DMS79 (cell line): ENCODE measurements around the gene CD1C.
"Not testable (repeated sequence)": the region's sequence is repeated elsewhere in the genome, so short reads cannot be mapped to it uniquely, and the experiment has no call there.

Experiments
- DNase-seq: peaks from one replicate; lab custom pipeline; 2025; lab: John Stamatoyannopoulos, UW

CD1C gene

DNA sequence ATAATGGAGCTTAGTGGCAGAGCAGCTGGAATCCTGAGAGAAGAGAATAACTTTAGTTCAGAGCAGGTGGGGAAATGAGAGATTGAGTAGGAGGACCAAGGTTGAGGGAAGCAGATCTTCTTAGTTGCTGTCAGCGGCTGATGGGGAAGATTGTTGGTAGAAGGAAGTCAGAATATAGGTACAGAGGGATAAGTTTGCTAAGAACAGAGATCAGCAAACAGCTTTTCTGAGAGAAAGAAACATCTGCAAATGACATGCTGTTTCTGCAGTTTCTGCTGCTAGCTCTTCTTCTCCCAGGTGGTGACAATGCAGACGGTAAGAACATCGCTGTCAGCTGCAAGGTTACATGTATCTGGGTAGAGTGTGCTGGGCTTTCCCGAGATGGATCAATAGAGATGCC, at the start of gene CD1C:
Gene CD1C, plus strand, starts transcription at position 113 of the 400 bp plus-strand sequence. Its CDS starts 142 bp downstream, at position 255.
- DNase-seq = no peak

- DNase-seq = no peak
Observed at GRCh38 chr1:158246650-158247049, 43.1 kb upstream of the CD1C start.

- no peak for DNase-seq
Observed at GRCh38 chr1:158248118-158248517, 41.6 kb upstream of the CD1C start.

GRCh38 chr1:158248771-158249170, 41.0 kb upstream of the CD1C start:
- DNase-seq = no peak

DNA sequence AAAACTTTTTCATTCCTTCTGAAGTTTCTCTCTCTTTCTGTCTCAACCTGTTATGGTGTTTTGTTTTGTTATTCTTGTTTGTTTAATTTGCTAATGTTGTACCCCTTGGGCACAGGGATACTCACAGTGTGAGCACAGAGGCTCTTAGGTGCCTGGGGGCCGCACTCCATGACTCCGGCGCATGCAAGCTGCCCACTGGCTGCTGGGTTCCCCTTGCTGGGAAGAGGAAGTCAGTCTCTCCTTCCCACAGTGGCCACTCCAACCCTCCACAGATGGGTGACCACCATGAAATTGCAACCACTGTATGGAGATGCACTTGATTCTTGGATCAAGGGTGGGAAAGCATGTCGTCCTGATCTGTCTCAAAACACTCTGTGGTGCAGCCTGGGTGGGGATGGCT, 40.1 kb upstream of the CD1C start:
- DNase-seq = no peak

GRCh38 chr1:158251163-158251562, 38.6 kb upstream of the CD1C start:
- no peak for DNase-seq

DNA sequence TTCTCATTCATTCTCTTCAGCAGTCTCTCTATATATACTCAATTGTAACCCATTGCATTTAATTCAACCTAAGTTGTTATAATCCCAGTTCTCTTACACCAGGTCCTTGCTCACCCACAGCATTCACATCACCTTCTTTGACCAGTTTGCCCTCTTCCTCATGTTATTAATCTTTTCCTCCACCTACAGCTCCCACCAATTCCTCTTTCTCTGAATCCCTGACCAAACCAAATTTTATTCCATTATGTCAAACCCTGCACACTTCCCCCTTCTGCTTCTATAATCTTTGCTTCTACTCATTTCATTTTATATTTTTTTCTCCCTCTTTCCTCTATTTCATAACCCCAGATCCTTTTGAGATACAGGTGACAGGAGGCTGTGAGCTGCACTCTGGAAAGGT, 34.1 kb upstream of the CD1C start:
- no peak for DNase-seq

DNA sequence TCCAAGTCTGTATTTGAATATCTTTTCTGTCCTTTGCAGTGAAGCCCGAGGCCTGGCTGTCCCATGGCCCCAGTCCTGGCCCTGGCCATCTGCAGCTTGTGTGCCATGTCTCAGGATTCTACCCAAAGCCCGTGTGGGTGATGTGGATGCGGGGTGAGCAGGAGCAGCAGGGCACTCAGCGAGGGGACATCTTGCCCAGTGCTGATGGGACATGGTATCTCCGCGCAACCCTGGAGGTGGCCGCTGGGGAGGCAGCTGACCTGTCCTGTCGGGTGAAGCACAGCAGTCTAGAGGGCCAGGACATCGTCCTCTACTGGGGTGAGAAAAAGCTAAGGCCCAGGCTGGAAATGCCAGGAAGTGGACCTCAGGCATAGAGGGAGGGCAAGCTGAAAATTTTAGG, 33.0 kb upstream of the CD1C start:
- not testable (repeated sequence) for DNase-seq

GRCh38 chr1:158257888-158258287, 31.8 kb upstream of the CD1C start:
- DNase-seq = no peak

DNA sequence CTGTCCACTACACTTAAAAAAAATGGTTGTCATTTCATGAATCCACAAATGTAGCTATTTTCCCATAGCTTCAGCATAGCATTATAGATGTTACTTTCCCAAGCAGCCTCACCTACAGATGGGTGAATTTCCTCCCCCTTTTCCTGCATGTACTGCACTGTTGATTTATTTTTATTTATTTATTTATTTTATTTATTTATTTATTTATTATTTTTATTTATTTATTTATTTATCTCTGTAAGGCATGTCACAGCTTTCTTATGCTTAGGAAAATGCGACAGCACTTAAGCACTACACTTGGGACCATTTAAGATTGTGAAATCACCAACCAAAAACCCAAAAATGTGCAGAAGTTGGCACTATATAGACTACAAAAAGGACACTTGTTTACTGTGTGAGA, 30.6 kb upstream of the CD1C start:
- no peak for DNase-seq

- no peak for DNase-seq
Observed at GRCh38 chr1:158272681-158273080, 17.0 kb upstream of the CD1C start.

- no peak for DNase-seq
Observed at GRCh38 chr1:158274797-158275196, 14.9 kb upstream of the CD1C start.

- DNase-seq = not testable (repeated sequence)
Observed at GRCh38 chr1:158282421-158282820, 7.3 kb upstream of the CD1C start.

DNA sequence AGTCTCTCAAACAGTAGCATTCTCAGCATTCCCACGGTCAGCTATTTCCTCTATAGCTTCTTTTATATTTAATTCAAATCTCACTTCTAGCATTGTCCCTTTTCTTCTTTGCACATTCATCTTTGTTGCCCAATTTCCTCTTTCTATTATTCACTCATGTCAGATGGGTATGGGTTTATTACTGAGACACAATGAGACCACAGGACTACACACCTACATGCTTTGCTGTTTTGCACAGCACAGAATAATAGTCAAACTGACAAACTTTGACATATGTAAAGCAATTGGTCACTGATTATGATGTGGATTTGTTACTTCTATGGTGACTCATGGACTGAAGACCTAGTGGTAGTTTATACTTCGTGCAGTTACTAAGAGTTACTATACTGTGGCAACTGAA, 5.8 kb upstream of the CD1C start:
- no peak for DNase-seq

GRCh38 chr1:158285756-158286241, 3.9 kb upstream of the CD1C start:
- no peak for DNase-seq

DNA sequence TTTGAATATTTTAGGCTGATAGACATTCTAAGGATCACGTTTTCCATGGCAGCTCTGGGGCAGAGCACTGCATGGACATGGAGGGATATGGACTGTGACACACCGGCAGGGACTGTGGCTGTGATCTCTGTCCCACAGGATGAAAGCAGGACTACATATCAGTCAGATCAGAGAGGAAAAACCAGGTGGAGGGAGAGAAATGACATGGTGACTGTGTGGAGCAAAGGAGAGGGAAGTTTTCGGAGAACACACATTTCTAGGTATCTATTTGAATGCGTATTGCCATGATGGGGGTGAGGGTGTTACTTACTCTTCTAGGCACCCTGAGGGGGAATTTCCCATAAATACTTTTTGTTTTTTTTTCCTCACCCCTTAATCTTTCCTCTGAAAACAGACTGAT, 3.2 kb upstream of the CD1C start:
- no peak for DNase-seq

DNA sequence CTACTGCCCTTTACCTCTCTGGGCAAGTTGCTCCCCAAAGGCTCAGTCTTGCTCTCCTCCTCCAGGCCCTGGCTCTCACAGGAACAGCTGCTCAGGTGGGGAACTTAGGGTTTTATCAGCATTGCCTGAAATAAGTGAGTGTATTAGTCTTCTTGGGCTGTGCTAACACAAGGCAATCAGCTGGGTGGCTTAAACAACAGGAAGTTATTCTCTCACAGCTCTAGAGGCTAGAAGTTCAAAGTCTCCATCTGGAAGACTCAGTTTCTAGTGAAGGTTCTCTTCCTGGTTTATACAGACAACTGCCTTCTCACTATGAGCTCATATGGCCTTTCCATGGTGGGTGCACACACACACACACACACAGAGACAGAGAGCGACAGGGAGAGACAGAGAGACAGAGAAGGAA, 2.8 kb upstream of the CD1C start:
- no peak for DNase-seq

DNA sequence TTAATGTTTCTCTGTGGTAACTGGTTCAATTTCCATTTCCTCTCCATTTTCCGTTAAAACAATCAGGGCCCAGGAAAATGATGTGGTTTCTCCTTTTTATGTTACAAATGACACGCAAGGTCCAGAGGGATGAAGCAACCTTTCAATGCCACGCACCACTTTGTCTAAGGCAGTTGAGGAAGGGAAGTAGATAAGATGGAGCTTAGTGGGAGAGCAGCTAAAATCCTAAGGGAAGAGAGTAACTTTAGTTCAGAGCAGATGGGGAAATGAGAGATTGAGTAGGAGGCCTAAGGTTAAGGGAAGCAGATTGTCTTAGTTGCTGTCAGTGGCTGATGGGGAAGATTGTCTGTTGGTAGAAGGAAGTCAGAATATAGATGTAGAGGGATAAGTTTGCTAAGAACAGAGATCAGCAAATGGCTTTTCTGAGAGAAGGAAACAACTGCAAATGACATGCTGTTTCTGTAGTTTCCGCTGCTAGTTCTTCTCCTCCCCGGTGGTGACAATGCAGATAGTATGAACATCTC, 660 bp downstream of the CD1C start:
- no peak for DNase-seq

DNA sequence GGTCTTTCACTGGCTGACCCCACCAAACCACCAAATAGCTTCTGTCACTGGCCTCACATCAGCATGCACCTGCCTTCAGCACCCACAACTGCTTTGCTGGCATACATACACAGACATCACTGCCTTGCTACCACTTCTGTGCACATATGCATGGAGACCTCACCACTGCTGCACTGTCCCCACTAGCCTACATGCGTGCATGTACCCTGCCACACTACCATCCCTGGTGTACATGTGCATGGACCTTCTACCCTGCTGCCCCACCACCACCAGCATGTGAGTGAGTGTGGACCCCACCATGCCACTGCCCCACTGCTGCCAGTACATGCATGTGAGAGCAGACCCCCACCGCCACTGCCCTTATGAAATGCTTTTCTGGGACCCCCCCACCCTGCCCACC, 6.1 kb downstream of the CD1C start:
- no peak for DNase-seq

DNA sequence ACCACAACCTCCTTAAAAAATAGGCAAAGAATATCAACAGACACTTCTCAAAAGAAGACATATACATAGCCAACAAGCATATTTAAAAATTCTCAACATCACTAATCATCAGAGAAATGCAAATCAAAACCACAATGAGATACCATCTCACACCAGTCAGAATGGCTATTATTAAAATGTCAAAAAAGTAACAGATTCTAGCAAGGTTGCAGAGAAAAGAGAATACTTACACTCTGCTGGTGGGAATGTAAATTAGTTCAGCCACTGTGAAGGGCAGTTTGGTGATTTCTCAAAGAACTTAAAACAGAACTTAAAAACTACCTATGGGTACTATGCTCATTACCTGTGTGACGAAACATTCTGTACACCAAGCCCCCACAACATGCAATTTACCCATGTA, 20.9 kb downstream of the CD1C start:
- DNase-seq = no peak

- no peak for DNase-seq
Observed at GRCh38 chr1:158311066-158311465, 21.3 kb downstream of the CD1C start.

DNA sequence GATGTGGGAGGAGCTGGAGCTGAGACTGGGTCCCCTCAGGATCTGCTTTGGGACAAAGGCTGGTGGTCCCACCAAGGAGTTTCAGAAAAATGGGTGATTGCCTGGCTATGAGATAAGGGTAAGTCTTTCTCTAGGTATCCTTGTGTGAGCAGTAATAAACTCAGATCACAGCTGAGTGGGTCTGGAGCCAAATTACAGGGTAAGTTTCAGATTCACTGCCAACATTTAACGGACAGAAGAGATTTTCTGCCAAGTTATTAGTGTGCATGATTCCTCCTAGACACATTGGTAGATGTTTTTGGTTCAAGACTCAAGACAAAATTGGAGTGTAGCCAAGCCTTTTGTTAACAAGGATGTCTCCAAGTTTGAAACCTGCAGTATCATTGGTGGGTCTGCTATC, 34.1 kb downstream of the CD1C start:
- no peak for DNase-seq

- no peak for DNase-seq
Observed at GRCh38 chr1:158324395-158324794, 34.7 kb downstream of the CD1C start.

- DNase-seq = no peak
Observed at GRCh38 chr1:158327481-158327880, 37.8 kb downstream of the CD1C start.

DNA sequence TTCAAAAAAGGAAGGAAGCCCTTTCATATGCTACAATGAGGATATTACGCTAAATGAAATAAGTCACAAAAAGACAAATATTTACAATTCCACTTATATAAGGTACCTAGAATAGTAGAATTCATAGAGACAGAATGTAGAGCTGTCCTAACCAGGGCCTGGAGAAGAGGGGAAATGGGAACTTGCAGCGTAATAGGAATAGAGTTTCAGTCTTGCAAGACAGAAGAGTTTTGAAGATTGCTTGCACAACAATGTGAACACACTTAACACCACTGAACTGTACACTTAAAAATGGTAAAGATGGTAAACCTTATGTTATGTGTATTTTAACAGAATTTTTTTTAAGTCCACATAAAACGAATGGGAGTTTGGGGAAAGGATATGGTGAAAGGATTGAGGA, 38.7 kb downstream of the CD1C start:
- DNase-seq = no peak
